Measurements from ENCODE around the gene PARP9. TPM values are rescaled to one million over a fixed set of nuclear protein-coding genes. Genes with fewer than 3 reads are reported as not detected.
A peak's percentile ranks its signal among the peaks of the same experiment; 100 is the strongest.

Gene PARP9
- total and polyA plus RNA-seq, 2 of the 8 experiments (the other 6 are each of a cell fraction or from before 2014, with no cell fraction given): 3.7 to 4.5 TPM

DNA sequence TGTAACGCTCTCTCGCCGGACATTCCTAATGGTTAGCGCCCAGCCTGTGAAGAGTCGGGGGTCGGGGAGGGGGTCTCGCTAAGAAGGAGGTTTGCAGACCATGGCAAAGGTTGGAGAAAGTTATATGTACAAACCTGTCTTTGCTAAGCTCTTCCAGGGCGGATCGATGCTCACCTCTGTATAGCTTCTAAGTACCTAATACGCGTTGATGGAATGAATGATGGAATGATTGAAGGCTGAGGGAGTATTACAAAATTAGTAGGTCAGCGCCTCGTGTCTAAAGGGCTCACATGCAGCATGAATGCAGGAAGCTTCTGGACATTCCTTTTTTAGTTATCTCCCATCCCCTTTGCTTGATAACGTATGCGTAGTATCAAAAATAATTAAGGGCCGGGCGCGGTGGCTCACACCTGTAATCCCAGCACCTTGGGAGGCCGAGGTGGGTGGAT, 49.1 kb downstream of the PARP9 start:
- no peak overlapping the region for H3K4ac ChIP-seq (replicated peaks; ENCODE audit: insufficient read length, low read depth, low read length)
- H3K9me3 ChIP-seq (ENCODE audit: insufficient read depth in 2 of 2, low read depth in 1 of 2, low read length in 1 of 2): no peaks in the 10 kb centered on the region
- peaks cover 0 to 10% (median 2%) of the 10 kb centered on the region in 4 experiments; a peak in 5 of 7 replicates for H3K4me1 ChIP-seq (replicated peaks in 1 of 4; ENCODE audit: control insufficient read depth in 3 of 4, insufficient read depth in 4 of 4, low read length in 3 of 4)
- peaks cover 7% of the 10 kb centered on the region for H3K23me2 ChIP-seq (ENCODE audit: low read depth, low read length)
- H2BK15ac ChIP-seq (ENCODE audit: low read length): 0 out of 2 replicates have a peak overlapping the region, but pooled peaks have one; percentile 26
- H3K18ac ChIP-seq (ENCODE audit: extremely low read depth, low read length): no peak overlapping the region; the same call in 1 of the 2 replicates
- peaks cover 5 to 13% of the 10 kb centered on the region in 2 experiments for H4K20me1 ChIP-seq (replicated peaks in 1 of 2; ENCODE audit: control insufficient read depth in 1 of 2, insufficient read depth in 2 of 2, low read length in 2 of 2)
- peaks cover 9 to 41% of the 10 kb centered on the region in 2 experiments; a peak in 3 of 4 replicates for H3K79me2 ChIP-seq (ENCODE audit: control insufficient read depth in 1 of 2, insufficient read depth in 2 of 2, low read length in 2 of 2)
- H4K91ac ChIP-seq (replicated peaks; ENCODE audit: insufficient read length, low read length): no peak overlapping the region
- 0 out of 2 replicates have a peak overlapping the region, but pooled peaks have one; percentile 76 for H2BK20ac ChIP-seq (ENCODE audit: low read length)
- no peak overlapping the region for H3K14ac ChIP-seq (ENCODE audit: insufficient read length)
- peak overlapping the region; percentile 64 to 83 for H3K4me2 ChIP-seq (ENCODE audit: insufficient read depth in 1 of 2, low read depth in 2 of 2, low read length in 2 of 2)
- H3K9ac ChIP-seq (replicated peaks in 1 of 4; ENCODE audit: extremely low read depth in 1 of 4, low read depth in 3 of 4, low read length in 3 of 4): no peak overlapping the region
- H2BK120ac ChIP-seq (replicated peaks; ENCODE audit: low read depth, low read length): no peak overlapping the region
- no peak overlapping the region for H3K27ac ChIP-seq (ENCODE audit: low read depth, low read length)
- no peaks in the 10 kb centered on the region for H3K36me3 ChIP-seq (ENCODE audit: control insufficient read depth in 2 of 4, insufficient read depth in 4 of 4, low read length in 3 of 4)
- no peak overlapping the region for H2AK5ac ChIP-seq (ENCODE audit: low read depth, low read length)
- DNase-seq (ENCODE audit: low read depth in 1 of 2, low spot score in 2 of 2): no peak
- peaks cover 2% of the 10 kb centered on the region; the same call in 1 of the 2 replicates for H3K79me1 ChIP-seq (ENCODE audit: low read depth, low read length)
- H3K23ac ChIP-seq (ENCODE audit: insufficient read length): no peak overlapping the region
- no peak for FAIRE-seq
- peak overlapping the region; percentile 85 to 93 (median 90) for H3K4me3 ChIP-seq (ENCODE audit: extremely low read depth in 1 of 4, insufficient read depth in 2 of 4, low read depth in 3 of 4, low read length in 4 of 4)
- H3K27me3 ChIP-seq (replicated peaks in 1 of 4; ENCODE audit: control insufficient read depth in 3 of 4, extremely low read depth in 1 of 4, insufficient read depth in 3 of 4, low read length in 3 of 4): no peaks in the 10 kb centered on the region
- H2BK5ac ChIP-seq (ENCODE audit: low read depth, low read length): no peak overlapping the region
- ChIA-PET POLR2A (ENCODE audit: partially characterized antibody) (interaction anchor here (0.7 to 2.5 kb wide), 8 partner anchors 9 to 131 kb away, joined by 3 to 10 read pairs (median 4); partner anchors contain the start of genes FAM162A and WDR5B), CTCF (ENCODE audit: partially characterized antibody) (interaction anchor here (0.6 to 1.1 kb wide), 4 partner anchors 11 to 147 kb away, joined by 3 to 4 read pairs (median 3); no protein-coding TSS in a partner anchor)
- H2BK12ac ChIP-seq (ENCODE audit: low read depth, low read length): no peak overlapping the region
- 50% methylated on average over 19 of the region's 19 CpGs; no CpG with 5 or more reads in 1 of the 2 experiments for WGBS, 2 experiments (ENCODE audit: extremely low coverage in 1 of 2, insufficient coverage in 1 of 2, insufficient read length in 1 of 2, insufficient replicate concordance in 2 of 2, low coverage in 1 of 2, low lambda C conversion rate in 2 of 2, missing lambda C conversion rate in 1 of 2)
- no peak overlapping the region for H3K56ac ChIP-seq (replicated peaks; ENCODE audit: insufficient read length, low read depth, low read length)
- peak overlapping the region; percentile 99 for H2AFZ ChIP-seq (ENCODE audit: low read length)
- no peak overlapping the region for H4K8ac ChIP-seq (ENCODE audit: extremely low read depth, insufficient read depth, low read length)
- peak overlapping the region; percentile 4 for H4K5ac ChIP-seq (ENCODE audit: insufficient read length, low read depth, low read length)
- TF ChIP-seq BRCA1 (IDR thresholded peaks at IDR 0.05; ENCODE audit: low read depth, low read length) (no peak), FOSL1 (IDR thresholded peaks at IDR 0.05; ENCODE audit: insufficient read depth, low read depth, low read length) (no peak), MAFK (IDR thresholded peaks at IDR 0.05; ENCODE audit: low read depth, low read length) (no peak), SIX5 (IDR thresholded peaks at IDR 0.05; ENCODE audit: low read depth, low read length) (no peak), BCL11A (IDR thresholded peaks at IDR 0.05; ENCODE audit: low read depth in 2 of 2, low read length in 2 of 2) (no peak), SP2 (IDR thresholded peaks at IDR 0.05; ENCODE audit: low read length) (no peak), NANOG (IDR thresholded peaks at IDR 0.05; ENCODE audit: insufficient read depth, low read depth, low read length, poor library complexity, severe bottlenecking) (no peak), CBX5 (IDR thresholded peaks at IDR 0.05; ENCODE audit: low read depth, low read length) (no peak), YY1 (IDR thresholded peaks at IDR 0.05; ENCODE audit: low read depth, low read length) (no peak), KDM1A (IDR thresholded peaks at IDR 0.05; ENCODE audit: borderline replicate concordance, low read length) (no peak)
- TF ChIP-seq, protein P1, sequence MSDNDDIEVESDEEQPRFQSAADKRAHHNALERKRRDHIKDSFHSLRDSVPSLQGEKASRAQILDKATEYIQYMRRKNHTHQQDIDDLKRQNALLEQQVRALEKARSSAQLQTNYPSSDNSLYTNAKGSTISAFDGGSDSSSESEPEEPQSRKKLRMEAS (IDR thresholded peaks at IDR 0.05): no peak
- TF ChIP-seq, protein P2, sequence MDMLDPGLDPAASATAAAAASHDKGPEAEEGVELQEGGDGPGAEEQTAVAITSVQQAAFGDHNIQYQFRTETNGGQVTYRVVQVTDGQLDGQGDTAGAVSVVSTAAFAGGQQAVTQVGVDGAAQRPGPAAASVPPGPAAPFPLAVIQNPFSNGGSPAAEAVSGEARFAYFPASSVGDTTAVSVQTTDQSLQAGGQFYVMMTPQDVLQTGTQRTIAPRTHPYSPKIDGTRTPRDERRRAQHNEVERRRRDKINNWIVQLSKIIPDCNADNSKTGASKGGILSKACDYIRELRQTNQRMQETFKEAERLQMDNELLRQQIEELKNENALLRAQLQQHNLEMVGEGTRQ (IDR thresholded peaks at IDR 0.05; ENCODE audit: low read length): no peak
